ENCODE results near the gene ERBB2. TPM values are rescaled to one million over a fixed set of nuclear protein-coding genes. Genes with fewer than 3 reads are reported as not detected.
"Not testable (repeated sequence)": the region's sequence is repeated elsewhere in the genome, so short reads cannot be mapped to it uniquely, and the experiment has no call there.

The ERBB2 gene
- total RNA-seq, 4 donors from 2014 or later = 104 to 339 (median 247) TPM

DNA sequence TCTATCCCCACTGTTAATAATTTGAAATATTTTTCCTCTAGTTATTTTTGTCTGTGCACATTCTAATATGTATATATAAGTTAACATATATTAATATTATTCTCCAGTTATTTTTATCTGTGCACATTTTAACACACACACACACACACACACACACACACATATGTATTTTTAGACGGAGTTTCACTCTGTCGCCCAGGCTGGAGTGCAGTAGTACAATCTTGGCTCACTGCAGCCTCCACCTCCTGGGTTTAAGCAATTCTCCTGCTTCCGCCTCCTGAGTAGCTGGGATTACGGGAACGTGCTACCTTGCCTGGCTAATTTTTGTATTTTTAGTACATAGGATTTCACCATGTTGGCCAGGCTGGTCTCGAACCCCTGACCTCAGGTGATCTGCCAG is 17.8 kb downstream of the ERBB2 start:
- Histone ChIP-seq H3K9me3 (no peaks in the 10 kb centered on the region), H3K4me3 (no peak overlapping the region), H3K27ac (no peak overlapping the region), H3K36me3 (peaks cover 0 to 87% (median 0%) of the 10 kb centered on the region in 3 donors), H3K4me1 (peaks cover 0 to 12% (median 0%) of the 10 kb centered on the region in 4 donors), H3K27me3 (no peaks in the 10 kb centered on the region)
- DNase-seq = no peak
- TF ChIP-seq, protein P1, sequence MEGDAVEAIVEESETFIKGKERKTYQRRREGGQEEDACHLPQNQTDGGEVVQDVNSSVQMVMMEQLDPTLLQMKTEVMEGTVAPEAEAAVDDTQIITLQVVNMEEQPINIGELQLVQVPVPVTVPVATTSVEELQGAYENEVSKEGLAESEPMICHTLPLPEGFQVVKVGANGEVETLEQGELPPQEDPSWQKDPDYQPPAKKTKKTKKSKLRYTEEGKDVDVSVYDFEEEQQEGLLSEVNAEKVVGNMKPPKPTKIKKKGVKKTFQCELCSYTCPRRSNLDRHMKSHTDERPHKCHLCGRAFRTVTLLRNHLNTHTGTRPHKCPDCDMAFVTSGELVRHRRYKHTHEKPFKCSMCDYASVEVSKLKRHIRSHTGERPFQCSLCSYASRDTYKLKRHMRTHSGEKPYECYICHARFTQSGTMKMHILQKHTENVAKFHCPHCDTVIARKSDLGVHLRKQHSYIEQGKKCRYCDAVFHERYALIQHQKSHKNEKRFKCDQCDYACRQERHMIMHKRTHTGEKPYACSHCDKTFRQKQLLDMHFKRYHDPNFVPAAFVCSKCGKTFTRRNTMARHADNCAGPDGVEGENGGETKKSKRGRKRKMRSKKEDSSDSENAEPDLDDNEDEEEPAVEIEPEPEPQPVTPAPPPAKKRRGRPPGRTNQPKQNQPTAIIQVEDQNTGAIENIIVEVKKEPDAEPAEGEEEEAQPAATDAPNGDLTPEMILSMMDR (IDR thresholded peaks at IDR 0.05) = no peak
- TF ChIP-seq POLR2A (IDR thresholded peaks at IDR 0.05) = no peak

DNA sequence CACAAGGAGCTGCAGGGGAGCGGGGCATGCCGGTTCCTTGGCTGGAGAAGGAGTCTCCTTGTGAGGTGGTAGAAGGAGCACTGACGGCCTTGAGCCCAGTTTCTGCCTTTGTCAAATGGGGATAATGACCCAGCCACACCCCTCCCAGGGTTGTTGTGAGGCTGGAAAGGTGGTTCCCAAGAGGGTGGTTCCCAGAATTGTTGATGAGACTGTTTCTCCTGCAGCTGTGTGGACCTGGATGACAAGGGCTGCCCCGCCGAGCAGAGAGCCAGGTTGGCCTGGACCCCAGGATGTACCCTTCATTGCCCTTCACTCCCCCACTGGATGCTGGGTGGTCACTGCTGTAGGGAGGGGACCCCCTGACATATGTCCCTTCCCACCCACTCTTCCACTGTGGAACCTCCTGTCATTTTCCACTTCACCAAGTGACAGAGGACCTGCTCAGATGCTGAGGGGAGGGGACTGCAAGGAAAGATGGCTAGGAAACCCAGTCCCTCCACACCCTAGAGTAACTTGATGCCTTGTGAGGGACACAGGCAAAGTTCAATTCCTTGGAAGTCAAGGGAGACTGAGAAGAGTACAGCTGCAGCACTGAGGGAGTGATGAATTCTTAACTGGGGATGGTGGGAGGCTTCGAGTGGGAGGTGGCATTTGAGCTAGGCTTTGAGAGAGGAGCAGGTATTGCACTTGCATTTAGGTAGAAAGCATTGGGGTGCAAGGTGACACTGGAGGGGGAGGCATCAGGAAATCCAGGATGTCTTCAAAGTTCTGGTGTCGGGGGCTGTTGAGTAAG is 19.9 kb downstream of the ERBB2 start:
- no peaks in the 10 kb centered on the region for H3K9me3 ChIP-seq
- peaks cover 0 to 12% (median 0%) of the 10 kb centered on the region in 4 donors for H3K4me1 ChIP-seq
- H3K27ac ChIP-seq = no peak overlapping the region
- peaks cover 0 to 86% (median 0%) of the 10 kb centered on the region in 3 donors for H3K36me3 ChIP-seq
- TF ChIP-seq, protein P1 (IDR thresholded peaks at IDR 0.05) = no peak
- TF ChIP-seq POLR2A (IDR thresholded peaks at IDR 0.05) = no peak
- no peaks in the 10 kb centered on the region for H3K27me3 ChIP-seq
- no peak for DNase-seq
- H3K4me3 ChIP-seq = no peak overlapping the region

DNA sequence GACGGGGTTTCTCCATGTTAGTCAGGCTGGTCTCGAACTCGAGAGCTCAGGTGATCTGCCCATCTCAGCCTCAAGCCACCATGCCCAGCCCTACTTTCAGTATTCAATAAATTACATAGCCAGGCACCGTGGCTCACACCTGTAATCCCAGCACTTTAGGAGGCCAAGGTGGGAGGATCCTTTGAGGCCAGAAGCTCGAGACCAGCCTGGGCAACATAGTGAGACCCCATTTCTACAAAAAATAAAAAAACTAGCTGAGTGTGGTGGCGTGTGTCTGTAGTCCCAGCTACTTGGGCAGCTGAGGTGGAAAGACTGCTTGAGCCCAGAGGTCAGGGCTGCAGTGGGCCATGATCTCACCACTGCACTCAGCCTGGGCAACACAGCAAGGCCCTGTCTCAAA is 22.2 kb downstream of the ERBB2 start:
- Histone ChIP-seq H3K9me3 (no peaks in the 10 kb centered on the region), H3K27ac (no peak overlapping the region), H3K36me3 (peaks cover 0 to 83% (median 0%) of the 10 kb centered on the region in 3 donors), H3K4me1 (no peaks in the 10 kb centered on the region), H3K27me3 (no peaks in the 10 kb centered on the region), H3K4me3 (no peak overlapping the region)
- no peak for DNase-seq
- TF ChIP-seq, protein P1 (IDR thresholded peaks at IDR 0.05) = no peak
- TF ChIP-seq POLR2A (IDR thresholded peaks at IDR 0.05) = no peak

DNA sequence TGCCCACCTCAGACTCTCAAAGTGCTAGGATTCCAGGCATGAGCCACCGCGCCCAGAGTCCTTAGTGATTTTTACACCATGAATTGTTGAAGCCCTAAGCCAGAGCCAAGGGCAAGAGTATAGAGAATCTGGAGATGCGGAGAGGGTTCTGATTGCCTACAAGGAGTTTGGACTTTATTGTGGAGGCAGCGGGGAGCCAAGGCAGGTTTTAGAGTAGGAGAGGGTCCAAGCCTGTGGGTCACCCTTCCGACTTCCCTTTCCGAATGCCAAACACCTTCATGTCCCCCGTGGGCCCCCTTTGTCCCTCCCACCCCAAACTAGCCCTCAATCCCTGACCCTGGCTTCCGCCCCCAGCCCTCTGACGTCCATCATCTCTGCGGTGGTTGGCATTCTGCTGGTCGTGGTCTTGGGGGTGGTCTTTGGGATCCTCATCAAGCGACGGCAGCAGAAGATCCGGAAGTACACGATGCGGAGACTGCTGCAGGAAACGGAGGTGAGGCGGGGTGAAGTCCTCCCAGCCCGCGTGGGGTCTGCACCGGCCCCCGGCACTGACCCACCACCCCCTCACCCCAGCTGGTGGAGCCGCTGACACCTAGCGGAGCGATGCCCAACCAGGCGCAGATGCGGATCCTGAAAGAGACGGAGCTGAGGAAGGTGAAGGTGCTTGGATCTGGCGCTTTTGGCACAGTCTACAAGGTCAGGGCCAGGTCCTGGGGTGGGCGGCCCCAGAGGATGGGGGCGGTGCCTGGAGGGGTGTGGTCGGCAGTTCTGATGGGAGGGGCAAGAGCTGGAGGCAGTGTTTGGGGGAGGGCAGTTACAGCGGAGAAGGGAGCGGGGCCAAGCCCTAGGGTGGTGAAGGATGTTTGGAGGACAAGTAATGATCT is 23.3 kb downstream of the ERBB2 start:
- Histone ChIP-seq H3K36me3 (peaks cover 0 to 84% (median 0%) of the 10 kb centered on the region in 3 donors), H3K4me1 (no peaks in the 10 kb centered on the region), H3K4me3 (no peak overlapping the region), H3K9me3 (no peaks in the 10 kb centered on the region), H3K27me3 (no peaks in the 10 kb centered on the region), H3K27ac (no peak overlapping the region)
- no peak for DNase-seq
- TF ChIP-seq, protein P1 (IDR thresholded peaks at IDR 0.05) = no peak
- TF ChIP-seq POLR2A (IDR thresholded peaks at IDR 0.05) = no peak

DNA sequence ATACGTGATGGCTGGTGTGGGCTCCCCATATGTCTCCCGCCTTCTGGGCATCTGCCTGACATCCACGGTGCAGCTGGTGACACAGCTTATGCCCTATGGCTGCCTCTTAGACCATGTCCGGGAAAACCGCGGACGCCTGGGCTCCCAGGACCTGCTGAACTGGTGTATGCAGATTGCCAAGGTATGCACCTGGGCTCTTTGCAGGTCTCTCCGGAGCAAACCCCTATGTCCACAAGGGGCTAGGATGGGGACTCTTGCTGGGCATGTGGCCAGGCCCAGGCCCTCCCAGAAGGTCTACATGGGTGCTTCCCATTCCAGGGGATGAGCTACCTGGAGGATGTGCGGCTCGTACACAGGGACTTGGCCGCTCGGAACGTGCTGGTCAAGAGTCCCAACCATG is 24.9 kb downstream of the ERBB2 start:
- DNase-seq = no peak
- Histone ChIP-seq H3K27me3 (no peaks in the 10 kb centered on the region), H3K4me1 (peaks cover 0 to 10% (median 3%) of the 10 kb centered on the region in 4 donors), H3K36me3 (peaks cover 0 to 80% (median 0%) of the 10 kb centered on the region in 3 donors), H3K9me3 (no peaks in the 10 kb centered on the region), H3K4me3 (no peak overlapping the region), H3K27ac (no peak overlapping the region)
- TF ChIP-seq, protein P1 (IDR thresholded peaks at IDR 0.05) = no peak
- no peak for TF ChIP-seq POLR2A (IDR thresholded peaks at IDR 0.05)

DNA sequence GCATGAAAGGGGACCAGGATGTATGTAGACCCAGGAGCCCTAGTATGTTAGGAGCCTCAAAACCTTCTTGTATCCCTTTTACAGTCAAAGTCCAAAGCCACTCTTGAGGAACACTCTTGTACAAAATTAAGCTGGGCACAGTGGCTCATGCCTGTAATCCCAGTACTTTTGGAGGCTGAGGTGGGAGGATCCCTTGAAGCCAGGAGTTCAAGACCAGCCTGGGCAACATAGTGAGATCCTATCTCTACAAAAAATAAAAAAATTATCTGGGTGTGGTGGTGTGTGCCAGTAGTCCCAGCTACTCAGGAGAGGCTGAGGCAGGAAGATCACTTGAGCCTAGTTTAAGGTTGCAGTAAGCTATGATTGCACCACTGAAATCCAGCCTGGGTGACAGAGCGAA is 26.1 kb downstream of the ERBB2 start:
- DNase-seq, H3K27ac ChIP-seq, H3K9me3 ChIP-seq, H3K4me3 ChIP-seq, H3K27me3 ChIP-seq: not testable (repeated sequence)
- Histone ChIP-seq H3K4me1 (peaks cover 0 to 11% (median 5%) of the 10 kb centered on the region in 4 donors), H3K36me3 (peaks cover 0 to 72% (median 0%) of the 10 kb centered on the region in 3 donors)

Data from Peyer's patch (tissue), 4 donors.